NCI-H2196 (cell line): ENCODE measurements around the gene FOXL1.

Source experiments
- DNase-seq: peaks from one replicate; lab custom pipeline; 2025; ENCODE audit not compliant: unreplicated experiment; lab: John Stamatoyannopoulos, UW

FOXL1 gene

DNA sequence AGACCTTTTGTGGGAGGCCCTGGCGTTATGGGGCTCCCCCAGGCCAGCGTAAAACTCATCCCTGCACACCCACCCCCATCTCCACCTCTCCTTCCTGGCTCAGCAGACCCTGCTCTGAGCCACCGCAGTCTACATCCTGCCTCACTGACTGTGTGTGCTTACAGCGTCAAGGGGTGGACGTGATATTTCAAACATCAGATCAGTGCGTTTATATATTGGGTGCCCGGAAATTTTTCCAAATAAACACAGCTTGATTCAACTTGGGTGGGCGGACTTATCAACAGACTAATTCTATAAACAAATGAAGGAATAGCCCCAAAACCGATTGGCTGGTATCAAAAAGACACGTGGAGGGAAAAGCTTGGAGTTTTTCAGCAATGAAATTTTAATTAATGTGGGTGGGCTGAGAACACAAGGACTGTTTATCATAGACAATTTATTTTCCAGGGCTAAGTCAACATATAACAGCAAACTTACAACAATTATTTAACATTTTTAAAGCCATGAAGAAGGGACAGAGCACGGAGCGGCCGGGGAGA lies at the start of gene FOXL1:
Gene FOXL1 (plus strand): TSS at position 489 of the 539 bp plus-strand sequence. CDS start 175 bp downstream, outside the sequence.
- no peak for DNase-seq

DNA sequence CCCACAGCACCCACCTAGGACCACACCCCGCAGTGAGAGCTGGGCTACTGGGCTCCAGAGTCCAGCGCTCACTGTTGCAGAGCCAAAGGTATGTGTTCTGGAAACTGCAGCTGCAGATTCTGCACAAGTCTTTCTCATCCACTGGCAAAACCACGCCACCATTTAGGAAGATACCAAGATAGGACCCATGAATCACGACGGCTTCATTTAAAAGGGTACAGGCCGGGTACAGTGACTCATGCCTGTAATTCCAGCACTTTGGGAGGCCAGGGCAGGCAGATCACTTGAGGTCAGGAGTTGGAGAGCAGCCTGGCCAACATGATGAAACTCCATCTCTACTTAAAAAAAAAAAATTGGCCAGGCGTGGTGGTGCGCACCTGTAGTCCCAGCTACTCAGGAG lies 49.2 kb upstream of the FOXL1 start:
- no peak for DNase-seq

DNA sequence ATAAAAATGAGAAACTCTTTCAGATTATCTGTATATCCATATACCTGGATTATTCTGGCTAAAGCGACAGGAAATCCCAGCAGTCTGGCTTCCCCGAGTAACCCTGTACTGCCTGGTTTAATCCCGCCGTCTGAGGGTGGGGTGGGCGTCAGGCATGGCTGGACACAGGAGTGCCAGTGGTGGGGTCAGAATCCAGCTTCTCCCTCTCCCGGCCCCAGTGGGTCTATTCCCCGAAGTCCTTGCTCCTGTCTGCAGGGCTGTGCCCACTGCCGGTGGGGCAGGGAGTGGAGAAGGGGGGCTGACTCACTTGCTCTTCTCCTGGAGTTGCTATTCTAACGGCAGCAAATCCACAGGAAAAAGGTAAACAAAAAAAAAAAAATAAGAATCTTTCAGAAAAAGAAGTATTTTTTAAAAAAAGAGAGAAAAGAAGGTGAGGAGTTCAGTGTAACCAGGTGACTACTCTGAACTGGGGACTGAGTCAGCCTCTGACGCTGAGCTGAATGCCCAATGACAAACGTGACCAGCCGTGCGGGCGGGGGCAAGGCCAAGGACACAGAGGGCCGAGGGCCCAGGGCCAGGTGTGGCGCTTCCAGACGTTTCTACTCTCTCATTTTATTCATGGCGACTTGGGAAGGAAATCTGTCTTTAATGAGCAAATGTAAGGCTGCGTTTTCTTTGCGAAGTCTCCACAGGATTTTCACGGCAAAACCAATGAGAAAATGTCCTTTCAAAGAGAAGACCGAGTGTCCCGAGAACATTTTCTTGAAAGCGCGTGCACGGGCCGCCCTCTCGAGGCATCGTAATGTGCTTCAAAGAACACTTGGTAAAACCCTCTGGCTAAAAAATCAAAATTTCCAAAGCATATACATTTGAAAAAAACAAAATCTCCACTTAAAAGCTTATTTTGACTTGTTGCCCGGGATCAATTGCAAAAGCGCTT lies 47.8 kb upstream of the FOXL1 start:
- no peak for DNase-seq

DNA sequence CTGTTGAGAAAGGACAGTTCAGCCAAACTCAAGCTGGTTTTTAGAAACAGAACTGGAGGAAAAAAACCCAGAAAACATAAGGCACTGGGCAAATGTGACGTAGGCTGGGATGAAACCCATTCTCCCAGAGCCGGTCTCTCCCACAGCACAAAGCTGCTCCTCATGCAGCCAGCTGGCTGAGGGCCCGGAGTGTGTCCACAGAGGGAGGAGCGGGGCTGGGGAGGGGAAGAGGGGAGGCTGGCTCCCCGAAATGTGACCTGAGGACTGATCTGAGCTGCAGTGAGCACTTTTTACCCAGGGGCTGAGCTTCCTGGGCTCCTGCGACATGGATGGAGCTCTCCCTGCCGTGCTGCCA lies 47.2 kb upstream of the FOXL1 start:
- no peak for DNase-seq

DNA sequence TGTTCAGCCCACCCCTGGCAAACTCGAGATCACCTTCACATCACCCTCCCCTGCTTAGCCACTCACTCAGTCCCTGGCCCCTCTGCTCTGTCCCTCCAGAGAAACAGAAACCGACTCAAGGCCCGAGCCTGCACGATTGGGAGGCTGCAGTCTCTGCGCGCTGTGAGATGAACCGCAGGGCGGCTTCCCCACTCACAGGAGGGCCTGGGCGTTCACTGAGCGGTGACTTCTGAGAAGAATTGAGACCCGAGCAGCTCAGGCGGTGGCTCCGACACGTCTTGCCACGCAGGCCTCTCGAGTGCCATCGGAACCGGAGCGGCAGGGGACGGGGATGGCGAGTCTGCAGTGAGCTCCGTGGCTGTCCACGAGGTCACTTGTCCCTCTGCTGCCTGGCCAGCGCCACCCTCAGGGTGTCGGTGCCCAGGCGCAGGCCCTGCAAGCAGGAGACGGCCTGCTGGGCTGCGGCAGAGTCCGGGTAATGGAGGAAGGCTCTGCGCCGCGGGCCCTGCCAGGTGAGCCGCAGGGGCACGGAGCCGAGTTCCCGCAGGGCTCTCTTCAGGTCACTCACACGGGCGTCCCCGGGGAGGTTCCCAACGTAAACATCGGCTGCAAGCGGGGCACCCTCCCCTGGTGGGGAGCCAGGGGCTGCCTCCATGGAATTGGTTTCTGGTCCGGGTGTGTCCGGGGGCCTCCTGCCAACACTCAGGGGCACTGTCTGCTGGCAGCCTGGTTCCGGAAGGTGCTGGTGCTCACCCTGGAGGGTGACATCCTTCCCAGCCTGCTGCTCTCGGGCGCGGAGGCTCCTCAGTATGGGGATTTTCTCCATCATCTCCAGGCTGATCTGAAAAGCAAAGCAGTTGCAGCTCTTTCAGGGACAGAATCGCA lies 46.5 kb upstream of the FOXL1 start:
- no peak for DNase-seq

DNA sequence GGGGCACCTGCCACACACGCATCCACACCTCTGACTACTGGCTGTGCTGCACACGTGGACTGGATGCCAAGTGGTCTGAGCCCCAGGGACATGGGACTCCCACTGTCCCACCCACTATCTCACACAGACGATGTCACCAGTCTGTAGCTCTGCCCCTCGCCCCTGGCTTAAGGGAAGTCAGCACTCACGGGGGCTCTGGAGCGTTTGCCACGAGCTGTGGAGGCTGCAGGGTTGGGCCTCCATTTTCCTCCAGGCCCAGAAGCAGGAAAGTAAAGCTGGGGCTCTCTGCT lies 45.9 kb upstream of the FOXL1 start:
- no peak for DNase-seq

DNA sequence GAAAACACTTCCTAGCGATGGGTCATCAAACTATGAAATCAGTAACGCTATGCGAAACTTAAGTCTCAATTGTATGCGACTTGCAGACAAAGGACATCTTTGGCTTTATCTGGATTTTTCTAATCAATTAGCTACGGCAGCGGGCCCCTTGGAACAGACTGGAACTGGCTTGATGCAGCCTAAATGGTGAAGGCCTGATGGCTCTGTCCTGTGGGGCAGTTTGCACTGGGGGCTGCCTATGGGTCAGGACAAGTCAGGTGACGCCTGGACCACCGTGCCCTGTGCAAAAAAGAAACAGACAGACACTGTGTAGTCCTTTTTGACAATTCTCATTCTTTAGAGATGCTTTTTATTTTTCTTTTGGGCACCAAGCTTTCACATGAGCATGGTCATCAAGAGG lies 45.3 kb upstream of the FOXL1 start:
- DNase-seq, result no peak

DNA sequence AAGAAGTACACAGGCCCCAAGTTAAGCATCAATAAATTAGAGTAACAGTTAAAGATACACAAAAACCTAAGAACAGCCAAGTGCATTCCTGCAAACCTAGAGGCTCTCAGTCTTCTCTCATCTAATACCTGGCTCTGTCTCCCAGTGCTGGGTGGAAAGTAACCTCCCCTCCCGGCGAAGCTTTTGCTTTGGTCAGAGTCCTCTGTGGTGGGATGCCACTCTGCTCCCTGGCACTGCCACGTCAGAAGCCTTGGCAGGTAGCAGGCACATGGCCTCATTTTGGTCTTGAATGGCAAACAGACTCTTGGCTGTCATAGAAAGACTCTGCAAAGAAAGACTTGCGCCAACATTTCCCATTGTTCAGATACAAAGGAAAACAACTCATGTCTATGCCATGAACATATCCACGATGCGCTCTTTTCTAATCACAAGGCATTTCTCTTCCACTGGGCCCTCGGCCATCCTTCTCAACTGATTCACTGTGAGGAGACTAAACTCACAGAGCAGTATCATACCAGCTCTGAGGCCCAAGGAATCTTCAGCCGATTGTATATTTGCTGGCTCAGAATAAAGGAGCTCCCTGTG lies 44.5 kb upstream of the FOXL1 start:
- no peak for DNase-seq

DNA sequence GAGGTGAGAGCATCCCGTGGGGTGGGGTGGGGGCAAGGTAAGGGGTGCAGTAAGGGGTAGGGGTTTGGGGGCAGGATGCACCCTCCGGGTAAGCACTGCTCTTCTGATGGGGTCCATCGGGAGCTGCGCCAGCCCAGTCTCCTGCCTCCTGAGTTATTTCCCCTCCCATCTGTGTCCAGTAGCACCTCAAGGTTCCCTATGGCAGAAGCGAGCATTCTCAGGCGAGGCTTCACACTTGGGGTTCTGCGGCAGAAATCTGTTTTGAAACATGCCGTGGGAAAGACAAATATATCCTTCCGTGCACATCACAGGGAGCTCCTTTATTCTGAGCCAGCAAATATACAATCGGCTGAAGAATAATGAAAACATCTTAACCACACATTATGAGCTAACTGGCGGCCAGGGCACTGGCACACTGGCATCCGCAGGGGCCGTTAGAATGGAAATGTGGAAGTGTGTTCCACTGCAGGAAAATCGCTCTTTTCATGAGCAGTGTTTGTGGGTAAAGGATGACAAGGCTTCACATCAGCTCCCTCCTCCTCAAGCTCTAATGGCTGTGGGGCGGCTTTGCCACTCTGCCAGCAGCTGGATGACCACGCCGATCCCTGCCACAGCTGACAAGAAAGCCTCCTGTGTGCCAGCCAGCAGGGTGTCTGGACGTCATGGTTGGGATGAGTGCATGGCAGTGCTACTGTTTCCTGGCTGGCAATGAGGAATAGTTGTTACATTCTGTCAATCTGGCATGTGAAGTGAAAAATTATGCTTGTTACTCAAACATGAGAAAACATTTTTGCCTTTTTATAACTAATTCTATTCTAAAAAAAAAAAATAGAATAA lies 43.4 kb upstream of the FOXL1 start:
- DNase-seq, result no peak

DNA sequence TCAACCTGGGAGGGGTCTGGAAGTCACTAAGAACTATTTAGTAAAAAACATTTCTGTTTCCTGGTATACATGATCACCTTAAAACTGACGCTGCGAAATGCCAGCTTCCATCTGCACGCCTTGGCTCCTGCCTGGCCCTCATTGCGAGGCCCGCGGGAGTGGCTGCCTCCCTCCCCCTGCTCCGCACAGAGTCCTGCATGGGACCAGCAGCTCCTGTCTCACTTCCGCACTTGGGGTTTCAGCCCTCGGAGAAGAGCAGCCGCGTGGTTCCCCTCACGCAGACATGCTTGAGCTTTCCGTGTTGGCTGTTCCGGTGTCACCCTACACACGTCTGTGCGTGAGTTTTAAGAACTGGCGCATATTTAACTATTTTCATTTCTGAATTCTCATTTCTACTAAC lies 41.7 kb upstream of the FOXL1 start:
- no peak for DNase-seq

DNA sequence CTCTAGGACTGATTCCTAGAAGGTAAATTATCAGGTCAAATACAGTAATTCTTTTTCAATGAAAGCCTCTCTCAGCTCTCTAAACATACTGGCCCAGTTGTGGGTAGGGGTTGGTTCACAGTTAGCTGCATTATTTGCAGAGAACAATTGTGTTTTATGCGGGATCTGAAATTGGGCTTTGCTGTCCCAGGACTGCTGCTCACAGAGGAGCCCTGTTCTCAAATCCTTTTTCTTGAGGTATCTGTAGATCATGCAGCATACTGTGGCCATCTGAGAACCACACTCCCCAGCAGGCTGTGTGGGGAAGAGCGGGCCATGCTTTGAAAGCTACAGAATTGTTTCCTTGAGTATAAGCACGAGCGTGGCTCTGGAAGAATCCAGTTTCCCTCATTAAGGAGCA lies 40.9 kb upstream of the FOXL1 start:
- DNase-seq, result no peak

DNA sequence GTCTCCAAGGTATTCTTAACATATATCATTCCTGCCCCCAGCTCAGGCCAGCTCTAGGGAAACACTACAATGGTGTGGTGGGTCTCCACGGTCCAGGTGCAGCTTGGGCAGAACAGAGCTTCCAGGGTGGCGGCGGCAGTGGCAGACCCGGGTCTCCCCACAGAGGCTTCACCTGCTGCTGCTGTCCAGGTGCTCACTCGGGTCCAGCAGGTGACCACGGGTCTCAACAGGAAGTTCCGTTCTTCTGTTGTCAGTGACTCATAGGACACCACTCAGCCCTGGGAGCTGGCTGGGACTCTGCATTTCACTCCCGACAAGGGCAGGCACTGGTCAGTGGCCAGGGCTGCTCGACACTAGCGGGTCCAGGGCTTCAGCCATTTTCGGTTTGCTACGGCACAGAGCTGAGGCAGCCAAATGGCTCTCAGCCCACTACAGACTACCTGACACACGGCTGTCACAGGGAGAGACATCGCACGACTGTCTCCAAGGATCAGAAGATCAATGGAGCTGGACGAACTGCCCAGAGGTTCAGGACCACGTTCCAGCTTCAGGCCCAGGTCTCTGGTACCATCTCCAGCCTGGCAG lies 40.1 kb upstream of the FOXL1 start:
- DNase-seq, result no peak

DNA sequence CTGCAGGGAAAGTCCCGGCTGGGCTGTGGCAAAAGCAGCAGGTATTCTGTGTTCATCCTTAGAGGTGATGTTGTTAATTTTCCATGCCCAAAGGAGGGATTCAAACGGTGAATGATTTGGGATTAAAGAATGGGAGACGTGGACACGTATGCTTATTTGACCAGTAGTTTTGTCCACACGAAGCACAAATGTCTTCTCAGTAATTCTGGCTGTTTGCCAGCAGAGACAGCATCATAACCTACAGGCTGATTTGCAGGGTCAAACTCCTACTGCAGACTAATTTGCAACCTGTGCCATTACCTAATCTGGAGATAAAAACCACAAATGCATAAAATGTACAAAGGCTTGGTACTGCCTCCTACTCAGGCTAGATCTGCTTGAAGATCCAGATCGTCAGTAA lies 37.5 kb upstream of the FOXL1 start:
- DNase-seq, result no peak

DNA sequence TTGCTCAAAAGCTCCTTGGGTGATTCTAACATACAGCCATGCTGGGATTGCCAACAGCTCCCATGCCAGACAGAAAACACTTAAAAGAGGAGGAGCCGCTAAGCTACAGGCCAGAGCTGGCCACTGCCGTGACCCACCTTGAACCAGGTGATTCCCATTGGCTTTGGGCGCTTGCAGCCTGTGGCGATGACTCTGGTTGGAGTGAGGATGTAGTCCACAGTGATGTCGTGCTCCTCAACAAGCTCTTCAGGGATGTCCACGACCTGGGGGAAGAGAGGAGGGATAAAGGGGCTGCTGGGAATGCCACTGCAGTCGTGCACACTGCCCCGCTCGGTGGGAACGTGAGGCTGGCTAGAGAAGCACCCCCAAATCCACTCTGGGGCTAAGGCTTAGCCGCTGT lies 36.8 kb upstream of the FOXL1 start:
- DNase-seq, result no peak

DNA sequence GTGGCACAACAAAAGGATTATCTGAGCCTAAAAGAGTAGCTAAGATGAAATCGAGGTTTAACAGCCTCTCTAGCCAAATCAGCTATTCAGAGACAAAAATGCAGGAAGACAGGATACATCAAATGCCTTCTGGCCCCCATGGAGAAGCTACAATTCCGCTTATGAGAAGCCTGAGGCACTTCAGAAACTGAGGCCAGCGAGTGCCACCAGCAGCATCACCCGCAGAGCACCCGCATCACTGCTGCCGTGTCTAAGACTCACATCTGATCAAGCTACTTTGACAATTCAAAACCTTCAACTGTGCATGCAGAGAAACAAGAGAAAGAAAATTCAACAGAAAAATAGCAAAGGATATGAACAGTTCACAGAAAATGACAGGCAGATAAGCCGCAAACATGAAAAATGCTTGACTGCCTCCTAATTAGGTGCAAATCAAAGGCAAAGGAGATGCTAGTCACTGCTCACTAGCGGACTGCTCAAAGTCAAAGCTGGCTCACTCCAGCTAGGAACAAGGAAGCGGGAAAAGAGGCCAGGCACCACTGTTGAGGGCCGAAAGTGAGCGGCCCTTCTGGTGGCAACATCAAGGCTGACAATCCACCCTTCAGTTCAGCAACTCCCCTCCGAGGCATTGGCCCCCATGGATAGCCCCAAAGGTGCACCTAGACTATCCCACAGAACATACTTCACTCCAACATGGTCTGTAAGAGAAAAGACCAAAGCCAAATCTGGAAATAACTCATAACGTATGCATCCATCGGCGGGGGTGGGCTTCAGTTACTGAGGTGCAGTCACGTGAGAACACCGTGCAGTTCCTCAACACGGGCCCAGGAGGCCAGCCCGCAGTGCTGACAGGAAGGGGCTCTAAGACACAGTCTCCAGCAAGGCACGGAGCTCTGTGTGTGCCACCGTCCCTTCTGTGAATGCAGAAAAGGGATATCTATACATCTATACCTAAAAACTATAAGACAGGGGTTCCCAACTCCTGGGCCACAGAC lies 35.3 kb upstream of the FOXL1 start:
- no peak for DNase-seq

DNA sequence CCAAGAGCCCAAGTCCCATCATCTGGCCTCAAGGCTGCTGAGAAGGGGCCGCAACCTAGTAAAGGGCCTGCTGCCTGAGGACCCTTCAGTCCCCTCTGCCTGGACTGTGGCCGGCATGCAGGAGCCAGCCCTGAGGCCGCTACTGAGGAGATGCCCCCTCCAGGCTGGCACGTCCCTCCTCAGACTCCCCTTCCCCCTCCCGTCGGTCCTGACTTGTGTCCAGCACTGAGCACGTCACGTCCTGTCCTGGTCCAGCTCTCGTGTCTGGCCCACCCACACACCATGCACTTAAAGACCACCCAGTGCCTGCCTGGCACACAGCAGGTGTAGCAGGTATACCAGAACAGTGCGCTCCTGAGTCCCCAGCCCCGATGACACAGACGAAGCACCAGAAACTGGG lies 32.9 kb upstream of the FOXL1 start:
- DNase-seq, result no peak

DNA sequence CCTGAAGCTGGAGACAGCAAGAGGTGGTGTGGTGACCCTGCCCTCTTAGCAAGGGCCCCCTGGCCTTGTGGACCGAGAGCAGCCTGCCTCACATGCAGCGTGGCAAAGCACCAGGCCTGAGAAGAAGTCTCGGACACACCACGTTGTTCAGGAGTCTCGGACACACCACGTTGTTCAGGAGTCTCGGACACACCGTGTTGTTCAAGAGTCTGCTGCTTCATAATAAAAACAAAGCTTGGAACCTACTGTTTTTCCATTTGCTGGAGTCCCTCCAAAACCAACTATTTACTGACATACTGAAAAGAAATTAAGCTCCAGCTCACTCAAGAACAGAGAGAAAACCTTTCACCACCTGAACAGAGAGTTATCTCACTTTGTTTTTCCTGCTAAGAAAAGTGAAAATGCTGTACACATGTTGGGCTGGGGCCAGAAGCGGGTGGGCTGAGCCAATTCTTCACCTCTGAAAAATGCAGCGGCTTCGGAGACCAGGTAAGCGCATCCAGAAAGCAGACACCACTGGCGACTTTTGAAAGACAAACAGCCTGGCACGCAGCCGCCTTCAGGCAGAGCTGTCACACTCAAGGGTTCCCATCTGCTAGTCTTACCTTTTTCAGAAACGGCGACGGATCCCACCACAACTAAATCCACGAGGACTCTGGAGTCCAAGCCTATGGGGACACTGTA lies 32.3 kb upstream of the FOXL1 start:
- no peak for DNase-seq

DNA sequence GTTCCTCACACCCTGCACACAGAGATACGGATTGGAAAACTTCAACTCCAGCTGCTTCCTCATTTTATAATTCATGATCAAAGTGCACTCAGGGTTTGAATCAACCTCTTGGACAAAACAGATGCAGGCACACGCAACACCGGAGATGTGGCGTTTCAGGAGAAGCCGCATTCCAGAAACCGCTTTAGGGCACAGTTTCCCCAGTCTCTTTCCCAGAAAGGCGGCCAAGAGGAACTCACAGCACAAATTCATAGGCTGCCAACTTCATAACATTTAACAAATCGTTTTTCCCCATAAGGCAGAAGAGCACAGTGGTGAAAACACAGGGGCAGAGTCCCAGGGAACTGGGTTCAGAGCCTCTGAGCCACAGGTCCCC lies 31.7 kb upstream of the FOXL1 start:
- DNase-seq, result no peak

DNA sequence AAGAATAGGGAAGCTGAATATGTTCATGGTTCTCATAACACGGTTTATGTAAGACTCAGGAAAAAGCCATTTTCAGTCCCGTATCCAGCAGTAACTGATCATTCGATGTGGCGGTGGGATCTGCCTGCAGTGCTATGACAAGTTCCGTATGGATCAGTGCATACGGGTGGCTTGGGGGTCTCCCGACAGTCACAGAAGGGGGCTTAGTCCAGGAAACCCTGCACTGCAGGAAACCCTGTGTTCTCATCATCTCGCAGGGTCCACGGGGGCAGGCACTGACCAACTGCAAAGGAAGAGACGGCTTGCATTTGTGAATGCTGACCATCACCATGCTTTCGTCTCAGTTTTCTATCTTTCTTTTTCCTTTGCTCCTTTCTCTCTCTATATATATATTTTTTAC lies 31.1 kb upstream of the FOXL1 start:
- no peak for DNase-seq
